ENCODE data around the gene PHLDA3.

GRCh38 chr1:201436393-201436792 is 32.6 kb downstream of the PHLDA3 start:
- TF ChIP-seq CTCF (IDR thresholded peaks at IDR 0.05; ENCODE audit: low read length) (no peak), EZH2 (IDR thresholded peaks at IDR 0.05; ENCODE audit: borderline replicate concordance, low read length) (no peak)
